ENCODE data around the gene SYK. TPM values are rescaled to one million over a fixed set of nuclear protein-coding genes. Genes with fewer than 3 reads are reported as not detected.

SYK gene
- total RNA-seq, 1 experiment from 2014 or later, result 9.0 TPM

- Histone ChIP-seq H3K4me1 (ENCODE audit: control insufficient read depth in 1 of 2, insufficient read depth in 2 of 2, low read length in 2 of 2) (peaks cover 0 to 6% of the 10 kb centered on the region in 2 experiments; a peak in 3 of 4 replicates), H3K9ac (ENCODE audit: low read length) (no peak overlapping the region), H3K79me2 (ENCODE audit: insufficient read depth, low read length) (no peaks in the 10 kb centered on the region), H3K27ac (ENCODE audit: low read depth, low read length) (no peak overlapping the region), H4K20me1 (ENCODE audit: insufficient read depth) (no peaks in the 10 kb centered on the region), H3K9me3 (ENCODE audit: control insufficient read depth in 1 of 2, insufficient read depth in 1 of 2, low read depth in 1 of 2, low read length in 2 of 2) (no peaks in the 10 kb centered on the region), H2AFZ (ENCODE audit: low read depth, low read length, poor library complexity, severe bottlenecking) (no peak overlapping the region), H3K36me3 (ENCODE audit: control insufficient read depth in 1 of 2, insufficient read depth in 2 of 2, low read length in 2 of 2) (no peaks in the 10 kb centered on the region), H3K4me2 (ENCODE audit: low read length) (no peak overlapping the region), H3K9me2 (ENCODE audit: insufficient read depth) (no peaks in the 10 kb centered on the region), H3K27me3 (ENCODE audit: insufficient read depth, low read length) (no peaks in the 10 kb centered on the region), H3K4me3 (replicated peaks in 1 of 2; ENCODE audit: low read depth in 1 of 2, low read length in 2 of 2) (no peak overlapping the region)
- no peak for ATAC-seq
- intact Hi-C loops (cut with micrococcal nuclease), result no loop called here
- BruUV-seq (replicated peaks), result no TSS peak
- ChIA-PET POLR2A (no interaction called here), RAD21 (ENCODE audit: low non-redundant PET in 1 of 2, low total read pairs in 2 of 2, uncharacterized antibody in 2 of 2, unreplicated experiment in 2 of 2) (no interaction called here), CTCF (no interaction called here)
- TF ChIP-seq SP1 (IDR thresholded peaks at IDR 0.05; ENCODE audit: low read depth) (no peak), ZFX (IDR thresholded peaks at IDR 0.05) (no peak), ZBTB33 (IDR thresholded peaks at IDR 0.05; ENCODE audit: extremely low read depth, insufficient replicate concordance, low read length) (no peak), REST (IDR thresholded peaks at IDR 0.05; ENCODE audit: low read depth) (no peak)
- no peak for DNase-seq (ENCODE audit: low read depth, low spot score)
Observed at GRCh38 chr9:90813046-90813445, 11.4 kb downstream of the SYK start.

Data from HCT116 (cell line).